ENCODE results near the gene NLGN1. TPM values are rescaled to one million over a fixed set of nuclear protein-coding genes. Genes with fewer than 3 reads are reported as not detected.

NLGN1 gene
- total and polyA plus RNA-seq, 2 of the 8 experiments (the other 6 are each of a cell fraction or from before 2014, with no cell fraction given): 7.8 to 14.8 TPM

- ChIA-PET POLR2A (ENCODE audit: partially characterized antibody) (interaction anchor here (0.8 kb wide), 1 partner anchor 89 kb away, joined by 4 read pairs; no protein-coding TSS in a partner anchor), CTCF (ENCODE audit: partially characterized antibody) (interaction anchor here (0.9 to 1.4 kb wide), 3 partner anchors 9 to 15 kb away, joined by 3 to 4 read pairs (median 4); no protein-coding TSS in a partner anchor)
- Histone ChIP-seq H3K4ac (replicated peaks; ENCODE audit: insufficient read length, low read depth, low read length) (no peak overlapping the region), H3K4me2 (ENCODE audit: insufficient read depth in 1 of 2, low read depth in 2 of 2, low read length in 2 of 2) (no peak overlapping the region), H3K56ac (replicated peaks; ENCODE audit: insufficient read length, low read depth, low read length) (no peak overlapping the region), H3K36me3 (ENCODE audit: control insufficient read depth in 2 of 4, insufficient read depth in 4 of 4, low read length in 3 of 4) (no peaks in the 10 kb centered on the region), H4K8ac (ENCODE audit: extremely low read depth, insufficient read depth, low read length) (no peak overlapping the region), H3K18ac (ENCODE audit: extremely low read depth, low read length) (no peak overlapping the region), H2AK5ac (ENCODE audit: low read depth, low read length) (no peak overlapping the region), H2BK20ac (ENCODE audit: low read length) (no peak overlapping the region), H3K23me2 (ENCODE audit: low read depth, low read length) (no peaks in the 10 kb centered on the region), H3K23ac (ENCODE audit: insufficient read length) (no peak overlapping the region), H2BK15ac (ENCODE audit: low read length) (no peak overlapping the region), H3K4me3 (ENCODE audit: extremely low read depth in 1 of 4, insufficient read depth in 2 of 4, low read depth in 3 of 4, low read length in 4 of 4) (no peak overlapping the region; a peak in 1 of 8 replicates), H4K20me1 (replicated peaks in 1 of 2; ENCODE audit: control insufficient read depth in 1 of 2, insufficient read depth in 2 of 2, low read length in 2 of 2) (no peaks in the 10 kb centered on the region), H4K5ac (ENCODE audit: insufficient read length, low read depth, low read length) (no peak overlapping the region), H2BK12ac (ENCODE audit: low read depth, low read length) (no peak overlapping the region; the same call in 1 of the 2 replicates), H3K27ac (ENCODE audit: low read depth, low read length) (no peak overlapping the region), H3K27me3 (replicated peaks in 1 of 4; ENCODE audit: control insufficient read depth in 3 of 4, extremely low read depth in 1 of 4, insufficient read depth in 3 of 4, low read length in 3 of 4) (no peaks in the 10 kb centered on the region), H2AFZ (ENCODE audit: low read length) (no peak overlapping the region), H3K14ac (ENCODE audit: insufficient read length) (no peak overlapping the region), H3K79me1 (ENCODE audit: low read depth, low read length) (no peaks in the 10 kb centered on the region), H3K79me2 (ENCODE audit: control insufficient read depth in 1 of 2, insufficient read depth in 2 of 2, low read length in 2 of 2) (no peaks in the 10 kb centered on the region), H2BK120ac (replicated peaks; ENCODE audit: low read depth, low read length) (no peak overlapping the region), H3K9me3 (ENCODE audit: insufficient read depth in 2 of 2, low read depth in 1 of 2, low read length in 1 of 2) (peaks cover 12 to 17% of the 10 kb centered on the region in 2 experiments), H4K91ac (replicated peaks; ENCODE audit: insufficient read length, low read length) (peak overlapping the region; percentile 40), H3K9ac (replicated peaks in 1 of 4; ENCODE audit: extremely low read depth in 1 of 4, low read depth in 3 of 4, low read length in 3 of 4) (no peak overlapping the region), H2BK5ac (ENCODE audit: low read depth, low read length) (no peak overlapping the region), H3K4me1 (replicated peaks in 1 of 4; ENCODE audit: control insufficient read depth in 3 of 4, insufficient read depth in 4 of 4, low read length in 3 of 4) (peaks cover 0 to 5% (median 0%) of the 10 kb centered on the region in 4 experiments; a peak in 1 of 7 replicates)
- FAIRE-seq: no peak
- 89% methylated on average over 6 of the region's 6 CpGs; no CpG with 5 or more reads in 1 of the 2 experiments for WGBS, 2 experiments (ENCODE audit: extremely low coverage in 1 of 2, insufficient coverage in 1 of 2, insufficient read length in 1 of 2, insufficient replicate concordance in 2 of 2, low coverage in 1 of 2, low lambda C conversion rate in 2 of 2, missing lambda C conversion rate in 1 of 2)
- DNase-seq (ENCODE audit: low read depth in 1 of 2, low spot score in 2 of 2): no peak
- TF ChIP-seq GABPA (IDR thresholded peaks at IDR 0.05; ENCODE audit: borderline replicate concordance, insufficient read depth, low read length) (no peak), TBP (IDR thresholded peaks at IDR 0.05; ENCODE audit: low read depth, low read length) (no peak), POLR2A (IDR thresholded peaks at IDR 0.05; ENCODE audit: control extremely low read depth in 1 of 2, low read depth in 2 of 2, low read length in 2 of 2) (no peak), SIRT6 (IDR thresholded peaks at IDR 0.05; ENCODE audit: low read length) (no peak), KDM4A (IDR thresholded peaks at IDR 0.05; ENCODE audit: low read depth, low read length, severe bottlenecking) (no peak), GTF2F1 (IDR thresholded peaks at IDR 0.05; ENCODE audit: borderline replicate concordance, low read depth, low read length) (no peak), USF2 (IDR thresholded peaks at IDR 0.05; ENCODE audit: low read length) (no peak), ATF3 (IDR thresholded peaks at IDR 0.05; ENCODE audit: insufficient read depth, low read depth, low read length) (no peak), KDM5A (IDR thresholded peaks at IDR 0.05; ENCODE audit: low read length) (no peak), MAFK (IDR thresholded peaks at IDR 0.05; ENCODE audit: low read depth, low read length) (no peak), HDAC2 (IDR thresholded peaks at IDR 0.05; ENCODE audit: borderline replicate concordance in 1 of 2, low read depth in 2 of 2, low read length in 2 of 2) (no peak), JUND (IDR thresholded peaks at IDR 0.05; ENCODE audit: low read length) (no peak)
These were observed 561.3 kb downstream of the NLGN1 start for GRCh38 chr3:173958805-173959204.
